ENCODE measurements around the gene ARL13B.

Gene ARL13B

DNA sequence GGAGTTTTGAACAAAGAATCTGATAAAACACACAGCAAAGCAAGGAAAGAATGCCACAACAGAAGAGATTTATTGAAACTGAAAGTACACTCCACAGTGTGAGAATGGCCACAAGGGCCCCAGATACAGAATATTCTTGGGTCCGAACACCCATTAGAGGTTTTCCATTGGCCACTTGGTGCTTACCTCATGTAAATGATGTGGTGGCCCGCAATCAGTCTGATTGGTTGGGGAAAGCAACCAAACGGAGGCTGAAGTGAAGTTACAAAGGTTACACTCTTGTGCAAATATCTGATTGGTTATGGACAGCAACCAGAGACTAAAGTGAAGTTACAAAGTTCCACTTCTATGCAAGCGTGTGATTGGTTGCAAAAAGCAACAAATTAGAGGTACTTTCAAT lies 103.3 kb downstream of the ARL13B start:
- Histone ChIP-seq H3K4me3 (no peak overlapping the region), H3K27ac (no peak overlapping the region)
- no peak for DNase-seq (ENCODE audit: low spot score)
- TF ChIP-seq, protein P1, sequence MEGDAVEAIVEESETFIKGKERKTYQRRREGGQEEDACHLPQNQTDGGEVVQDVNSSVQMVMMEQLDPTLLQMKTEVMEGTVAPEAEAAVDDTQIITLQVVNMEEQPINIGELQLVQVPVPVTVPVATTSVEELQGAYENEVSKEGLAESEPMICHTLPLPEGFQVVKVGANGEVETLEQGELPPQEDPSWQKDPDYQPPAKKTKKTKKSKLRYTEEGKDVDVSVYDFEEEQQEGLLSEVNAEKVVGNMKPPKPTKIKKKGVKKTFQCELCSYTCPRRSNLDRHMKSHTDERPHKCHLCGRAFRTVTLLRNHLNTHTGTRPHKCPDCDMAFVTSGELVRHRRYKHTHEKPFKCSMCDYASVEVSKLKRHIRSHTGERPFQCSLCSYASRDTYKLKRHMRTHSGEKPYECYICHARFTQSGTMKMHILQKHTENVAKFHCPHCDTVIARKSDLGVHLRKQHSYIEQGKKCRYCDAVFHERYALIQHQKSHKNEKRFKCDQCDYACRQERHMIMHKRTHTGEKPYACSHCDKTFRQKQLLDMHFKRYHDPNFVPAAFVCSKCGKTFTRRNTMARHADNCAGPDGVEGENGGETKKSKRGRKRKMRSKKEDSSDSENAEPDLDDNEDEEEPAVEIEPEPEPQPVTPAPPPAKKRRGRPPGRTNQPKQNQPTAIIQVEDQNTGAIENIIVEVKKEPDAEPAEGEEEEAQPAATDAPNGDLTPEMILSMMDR (IDR thresholded peaks at IDR 0.05), result no peak

DNA sequence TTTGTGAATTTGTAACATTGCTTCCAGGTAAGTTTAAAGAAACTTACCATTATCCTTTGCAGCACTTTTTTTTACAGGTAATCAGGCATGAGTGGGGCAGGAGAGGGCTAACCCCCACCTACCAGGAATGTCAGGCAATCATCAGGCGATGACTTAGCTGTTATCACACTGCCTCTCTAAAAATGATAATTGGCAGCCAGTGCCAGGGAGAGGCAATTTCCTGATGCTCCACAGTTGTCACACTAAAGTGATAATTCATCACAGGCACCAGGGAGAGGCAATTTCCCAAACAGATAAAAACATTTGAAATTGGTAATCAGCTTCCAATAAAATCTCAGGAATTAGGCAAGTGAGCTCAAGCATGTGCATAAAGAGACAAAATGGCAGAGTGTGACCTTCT lies 109.2 kb downstream of the ARL13B start:
- no peak overlapping the region for H3K27ac ChIP-seq
- DNase-seq (ENCODE audit: low spot score), result no peak
- TF ChIP-seq, protein P1 (IDR thresholded peaks at IDR 0.05), result no peak
- no peak overlapping the region for H3K4me3 ChIP-seq

DNA sequence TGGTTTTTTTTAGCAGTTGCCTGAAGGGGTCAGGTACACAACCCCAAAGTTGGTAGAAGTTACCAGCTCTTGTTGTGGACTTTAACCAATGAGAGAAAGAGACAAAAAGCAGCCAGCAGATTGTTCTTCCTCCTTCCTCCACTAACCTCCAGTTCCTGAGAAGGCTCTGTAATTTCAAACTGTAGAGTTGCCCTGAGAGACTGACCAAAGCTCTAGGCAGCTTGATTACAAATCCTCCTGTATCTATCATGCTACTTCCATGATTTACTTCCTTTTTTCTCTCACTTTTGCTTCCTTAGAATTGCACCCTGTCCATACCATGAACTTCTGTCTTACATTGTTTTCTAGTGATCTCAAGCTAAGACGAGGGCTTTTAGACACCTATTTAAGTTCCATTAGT lies 112.1 kb downstream of the ARL13B start:
- H3K27ac ChIP-seq, result no peak overlapping the region

DNA sequence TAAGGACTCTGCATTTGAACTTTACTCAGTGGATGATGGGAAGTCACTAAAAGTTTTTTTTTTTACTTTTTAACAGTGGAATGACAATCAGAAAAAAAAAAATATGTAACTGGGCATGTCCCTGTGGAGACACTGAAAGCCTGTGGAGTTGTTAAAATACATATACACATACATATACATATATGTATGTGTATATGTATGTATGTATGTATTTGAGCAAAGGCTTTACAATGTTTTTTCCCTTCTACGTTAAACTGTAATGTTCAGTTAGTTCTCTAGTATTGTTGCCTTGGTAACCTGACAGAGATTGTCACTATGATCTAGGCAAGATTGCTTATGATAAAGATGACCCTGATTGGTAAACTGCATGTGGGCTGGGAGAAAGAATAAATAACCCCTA lies 113.2 kb downstream of the ARL13B start:
- no peak overlapping the region for H3K4me3 ChIP-seq
- TF ChIP-seq, protein P1 (IDR thresholded peaks at IDR 0.05), result no peak
- DNase-seq (ENCODE audit: low spot score), result no peak
- H3K27ac ChIP-seq, result no peak overlapping the region

More for the DNA sequence above, 112.1 kb downstream of the ARL13B start:
- no peak for DNase-seq (ENCODE audit: low spot score)
- TF ChIP-seq, protein P1 (IDR thresholded peaks at IDR 0.05), result no peak
- no peak overlapping the region for H3K4me3 ChIP-seq

DNA sequence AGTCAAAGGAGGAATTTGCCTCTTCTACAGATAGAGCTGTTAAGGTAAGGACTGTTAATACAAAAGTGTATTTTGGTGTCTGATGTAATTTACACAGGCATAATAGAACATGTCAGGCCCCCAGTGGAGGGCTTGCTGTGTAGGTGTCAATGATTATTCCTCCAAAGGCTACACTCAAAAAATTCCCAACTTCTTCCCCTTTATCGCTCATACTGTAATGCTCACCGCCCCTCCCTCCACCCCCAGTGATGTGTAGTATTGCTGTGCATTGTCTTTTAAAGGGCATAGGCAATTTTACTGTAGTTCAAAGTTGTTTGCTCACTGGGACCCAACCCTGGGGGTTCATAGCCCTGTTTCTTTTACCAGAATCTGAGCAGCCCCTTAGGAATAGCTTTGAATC lies 115.2 kb downstream of the ARL13B start:
- TF ChIP-seq, protein P1 (IDR thresholded peaks at IDR 0.05), result no peak
- Histone ChIP-seq H3K27ac (no peak overlapping the region), H3K4me3 (no peak overlapping the region)
- DNase-seq (ENCODE audit: low spot score), result no peak

DNA sequence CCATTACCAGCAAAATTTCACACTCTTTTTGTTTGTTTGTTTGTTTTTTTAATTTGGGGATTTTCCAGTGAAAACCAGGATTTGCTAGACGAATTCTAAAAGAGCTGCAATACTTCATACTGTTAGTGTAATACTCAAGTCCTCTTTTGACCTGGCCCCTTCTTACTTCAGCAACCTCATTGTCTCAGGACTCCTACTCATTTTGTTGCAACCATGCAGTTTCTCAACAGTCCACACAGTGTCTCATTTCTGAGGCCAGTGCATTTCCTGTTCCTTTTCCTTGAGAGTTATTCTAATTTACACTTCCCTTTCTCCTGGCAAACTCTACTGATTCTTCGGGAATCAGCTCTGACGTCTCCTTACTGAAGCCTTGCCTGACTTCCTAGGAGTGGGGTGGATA lies 118.5 kb downstream of the ARL13B start:
- Histone ChIP-seq H3K27ac (no peak overlapping the region), H3K4me3 (no peak overlapping the region)
- TF ChIP-seq, protein P1 (IDR thresholded peaks at IDR 0.05), result no peak
- DNase-seq (ENCODE audit: low spot score), result no peak

DNA sequence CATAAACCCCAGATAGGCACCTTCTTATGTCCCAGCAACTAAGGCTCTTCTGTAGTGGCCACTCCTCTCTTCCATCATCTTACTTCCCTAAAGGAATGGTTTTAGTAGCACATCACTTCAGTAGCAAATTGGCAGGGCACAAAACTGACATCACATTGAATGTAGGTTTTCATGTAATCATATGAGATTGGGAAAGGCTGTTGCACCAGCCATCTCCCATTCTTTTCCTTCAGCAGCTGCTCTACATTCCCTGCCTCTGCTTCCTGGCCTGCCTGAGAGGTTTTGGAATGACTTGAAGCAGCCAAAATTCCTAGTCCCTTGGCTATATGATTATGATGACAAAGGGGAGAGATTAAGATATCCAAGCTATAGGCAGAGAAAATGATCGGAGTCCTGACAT lies 119.4 kb downstream of the ARL13B start:
- DNase-seq (ENCODE audit: low spot score), result no peak
- Histone ChIP-seq H3K4me3 (no peak overlapping the region), H3K27ac (no peak overlapping the region)
- TF ChIP-seq, protein P1 (IDR thresholded peaks at IDR 0.05), result no peak

Measured in coronary artery (tissue), 2 donors.